Stimulated activated CD4-positive, alpha-beta T cell treated with anti-CD3 and anti-CD28 coated beads, Interleukin-1b, Interleukin-23, amount 100 ng/mL, for 4 hours (primary cell): ENCODE measurements around the gene TXNDC5.
"Not testable (repeated sequence)": the region's sequence is repeated elsewhere in the genome, so short reads cannot be mapped to it uniquely, and the experiment has no call there.

Source experiments
- DNase-seq, 2 donors: peaks; one replicate each; pipeline ENCODE4 v3.0.0-alpha.2; 2020; ENCODE audit warnings: low read depth in 2 of 2

Gene TXNDC5

GRCh38 chr6:7914311-7914710 is 3.7 kb upstream of the TXNDC5 start:
- DNase-seq, result no peak

- DNase-seq, result no peak
These were observed 2.3 kb upstream of the TXNDC5 start for GRCh38 chr6:7912736-7913517.

- DNase-seq, result no peak
These were observed 1.4 kb upstream of the TXNDC5 start for GRCh38 chr6:7912024-7912423.

- no peak for DNase-seq
These were observed 747 bp upstream of the TXNDC5 start for GRCh38 chr6:7911345-7911725.

GRCh38 chr6:7910298-7910653 is 312 bp downstream of the TXNDC5 start:
- no peak for DNase-seq

GRCh38 chr6:7909323-7910276 is 988 bp downstream of the TXNDC5 start:
- DNase-seq, result peak in 1 of 2 donors; percentile 59

GRCh38 chr6:7907159-7907558 is 3.4 kb downstream of the TXNDC5 start:
- no peak for DNase-seq

- DNase-seq, result no peak
These were observed 3.8 kb downstream of the TXNDC5 start for GRCh38 chr6:7906741-7907140.

- no peak for DNase-seq
These were observed 5.2 kb downstream of the TXNDC5 start for GRCh38 chr6:7905416-7905815.

GRCh38 chr6:7904654-7905319 is 5.8 kb downstream of the TXNDC5 start:
- DNase-seq, result no peak

GRCh38 chr6:7903673-7904072 is 6.9 kb downstream of the TXNDC5 start:
- no peak for DNase-seq

GRCh38 chr6:7902867-7903266 is 7.7 kb downstream of the TXNDC5 start:
- DNase-seq, result no peak

GRCh38 chr6:7902221-7902620 is 8.4 kb downstream of the TXNDC5 start:
- no peak for DNase-seq

GRCh38 chr6:7901780-7902179 is 8.8 kb downstream of the TXNDC5 start:
- no peak for DNase-seq

- DNase-seq, result no peak
These were observed 9.5 kb downstream of the TXNDC5 start for GRCh38 chr6:7901056-7901455.

- no peak for DNase-seq
These were observed 10.0 kb downstream of the TXNDC5 start for GRCh38 chr6:7900621-7901020.

- DNase-seq, result no peak
These were observed 10.7 kb downstream of the TXNDC5 start for GRCh38 chr6:7899889-7900213.

GRCh38 chr6:7899101-7899888 is 11.3 kb downstream of the TXNDC5 start:
- no peak for DNase-seq

- DNase-seq, result not testable (repeated sequence)
These were observed 12.4 kb downstream of the TXNDC5 start for GRCh38 chr6:7898193-7898586.

- no peak for DNase-seq
These were observed 13.0 kb downstream of the TXNDC5 start for GRCh38 chr6:7897461-7898192.

GRCh38 chr6:7896465-7896987 is 14.1 kb downstream of the TXNDC5 start:
- DNase-seq, result no peak
